Measurements from ENCODE around the gene PLIN4.
"Not testable (repeated sequence)": the region's sequence is repeated elsewhere in the genome, so short reads cannot be mapped to it uniquely, and the experiment has no call there.

PLIN4 gene

GRCh38 chr19:4547303-4548237, 29.3 kb upstream of the PLIN4 start:
- DNase-seq (ENCODE audit: low read depth), result no peak

- no peak for DNase-seq (ENCODE audit: low read depth)
Observed at GRCh38 chr19:4543842-4544647, 25.8 kb upstream of the PLIN4 start.

- no peak for DNase-seq (ENCODE audit: low read depth)
Observed at GRCh38 chr19:4542896-4543841, 24.9 kb upstream of the PLIN4 start.

GRCh38 chr19:4541806-4542145, 23.5 kb upstream of the PLIN4 start:
- not testable (repeated sequence) for DNase-seq (ENCODE audit: low read depth)

- no peak for DNase-seq (ENCODE audit: low read depth)
Observed at GRCh38 chr19:4541114-4541805, 23.0 kb upstream of the PLIN4 start.

- DNase-seq (ENCODE audit: low read depth), result no peak
Observed at GRCh38 chr19:4539693-4540581, 21.7 kb upstream of the PLIN4 start, which contains the start of gene LRG1. Gene LRG1 (minus strand): TSS chr19:4540036. CDS start chr19:4540013, 23 bp downstream.

- DNase-seq (ENCODE audit: low read depth), result no peak
Observed at GRCh38 chr19:4539169-4539692, 20.9 kb upstream of the PLIN4 start.

- no peak for DNase-seq (ENCODE audit: low read depth)
Observed at GRCh38 chr19:4538601-4538954, 20.3 kb upstream of the PLIN4 start.

GRCh38 chr19:4537953-4538600, 19.8 kb upstream of the PLIN4 start:
- no peak for DNase-seq (ENCODE audit: low read depth)

GRCh38 chr19:4536798-4537197, 18.5 kb upstream of the PLIN4 start:
- DNase-seq (ENCODE audit: low read depth), result no peak

GRCh38 chr19:4534836-4535658, 16.8 kb upstream of the PLIN4 start, which contains the start of gene PLIN5:
Gene PLIN5 (minus strand): TSS chr19:4535224. CDS start chr19:4534074, 1,150 bp downstream.
- no peak for DNase-seq (ENCODE audit: low read depth)

GRCh38 chr19:4533835-4534424, 15.6 kb upstream of the PLIN4 start:
- DNase-seq (ENCODE audit: low read depth), result no peak

- no peak for DNase-seq (ENCODE audit: low read depth)
Observed at GRCh38 chr19:4533334-4533733, 15.0 kb upstream of the PLIN4 start.

GRCh38 chr19:4531562-4532165, 13.4 kb upstream of the PLIN4 start:
- DNase-seq (ENCODE audit: low read depth), result no peak

GRCh38 chr19:4529924-4530522, 11.7 kb upstream of the PLIN4 start:
- DNase-seq (ENCODE audit: low read depth), result no peak

- DNase-seq (ENCODE audit: low read depth), result no peak
Observed at GRCh38 chr19:4528843-4529242, 10.6 kb upstream of the PLIN4 start.

GRCh38 chr19:4527377-4527776, 9.1 kb upstream of the PLIN4 start:
- DNase-seq (ENCODE audit: low read depth), result not testable (repeated sequence)

Data from GM04503 (cell line).